GM21529 (cell line): ENCODE data around the gene MKS1.

ENCODE experiments used
- ATAC-seq: cut with Tn5 transposase; IDR thresholded peaks from one replicate; pipeline ENCODE4 v1.9.1; 2021; ENCODE audit not compliant: unreplicated experiment

The MKS1 gene

GRCh38 chr17:58245428-58246103, 26.5 kb upstream of the MKS1 start:
- no peak for ATAC-seq

- no peak for ATAC-seq
These were observed 25.9 kb upstream of the MKS1 start for GRCh38 chr17:58244963-58245362.

GRCh38 chr17:58242171-58242784, 23.2 kb upstream of the MKS1 start:
- peak; percentile 51 for ATAC-seq

- ATAC-seq, result no peak
These were observed 20.9 kb upstream of the MKS1 start for GRCh38 chr17:58239987-58240386.

GRCh38 chr17:58238147-58238634, 19.1 kb upstream of the MKS1 start, which contains the start of gene LPO:
Gene LPO (plus strand): TSS chr17:58238584. CDS start chr17:58242980, 4,396 bp downstream.
- no peak for ATAC-seq

- no peak for ATAC-seq
These were observed 17.3 kb upstream of the MKS1 start for GRCh38 chr17:58236394-58236793.

- no peak for ATAC-seq
These were observed 16.8 kb upstream of the MKS1 start for GRCh38 chr17:58235821-58236220.

GRCh38 chr17:58234512-58234911, 15.5 kb upstream of the MKS1 start:
- no peak for ATAC-seq

GRCh38 chr17:58233543-58233942, 14.5 kb upstream of the MKS1 start:
- peak; percentile 57 for ATAC-seq

GRCh38 chr17:58232707-58233156, 13.7 kb upstream of the MKS1 start:
- ATAC-seq, result peak; percentile 78

GRCh38 chr17:58231641-58232040, 12.6 kb upstream of the MKS1 start:
- ATAC-seq, result no peak

GRCh38 chr17:58229881-58230280, 10.8 kb upstream of the MKS1 start:
- ATAC-seq, result no peak

GRCh38 chr17:58229384-58229783, 10.3 kb upstream of the MKS1 start:
- ATAC-seq, result no peak

GRCh38 chr17:58228679-58229078, 9.6 kb upstream of the MKS1 start:
- no peak for ATAC-seq

GRCh38 chr17:58227733-58228132, 8.7 kb upstream of the MKS1 start:
- ATAC-seq, result no peak

- ATAC-seq, result no peak
These were observed 5.3 kb upstream of the MKS1 start for GRCh38 chr17:58224315-58224714.

GRCh38 chr17:58219789-58220183, 731 bp upstream of the MKS1 start:
- ATAC-seq, result no peak

- no peak for ATAC-seq
These were observed 1.3 kb downstream of the MKS1 start for GRCh38 chr17:58217766-58218165.

- ATAC-seq, result no peak
These were observed 3.4 kb downstream of the MKS1 start for GRCh38 chr17:58215685-58216084.

- no peak for ATAC-seq
These were observed 8.1 kb downstream of the MKS1 start for GRCh38 chr17:58210922-58211321.

GRCh38 chr17:58208344-58208743, 10.7 kb downstream of the MKS1 start:
- no peak for ATAC-seq

GRCh38 chr17:58207451-58207850, 11.6 kb downstream of the MKS1 start:
- no peak for ATAC-seq

GRCh38 chr17:58205936-58206335, 13.1 kb downstream of the MKS1 start:
- no peak for ATAC-seq
